Hepatic stellate cell (primary cell): ENCODE data around the gene AKAP6.

Experiments
- DNase-seq: peaks from one replicate; pipeline ENCODE4 v3.0.0; 2011; ENCODE audit warnings: low spot score

AKAP6 gene

GRCh38 chr14:32588448-32589320 lies 259.6 kb downstream of the AKAP6 start:
- peak; percentile 12 for DNase-seq

- no peak for DNase-seq
These were observed 261.1 kb downstream of the AKAP6 start for GRCh38 chr14:32590157-32590556.

GRCh38 chr14:32593290-32593942 lies 264.3 kb downstream of the AKAP6 start:
- peak; percentile 50 for DNase-seq

GRCh38 chr14:32594766-32595165 lies 265.7 kb downstream of the AKAP6 start:
- DNase-seq: peak; percentile 25

- no peak for DNase-seq
These were observed 266.4 kb downstream of the AKAP6 start for GRCh38 chr14:32595497-32595896.

GRCh38 chr14:32596390-32596789 lies 267.3 kb downstream of the AKAP6 start:
- no peak for DNase-seq

- DNase-seq: no peak
These were observed 268.7 kb downstream of the AKAP6 start for GRCh38 chr14:32597771-32598170.

- no peak for DNase-seq
These were observed 272.0 kb downstream of the AKAP6 start for GRCh38 chr14:32601069-32601468.

GRCh38 chr14:32601906-32602305 lies 272.8 kb downstream of the AKAP6 start:
- DNase-seq: no peak

GRCh38 chr14:32602699-32603098 lies 273.6 kb downstream of the AKAP6 start:
- no peak for DNase-seq

GRCh38 chr14:32603992-32604565 lies 275.0 kb downstream of the AKAP6 start:
- DNase-seq: no peak

- no peak for DNase-seq
These were observed 277.2 kb downstream of the AKAP6 start for GRCh38 chr14:32606301-32606700.

GRCh38 chr14:32607399-32607798 lies 278.3 kb downstream of the AKAP6 start:
- DNase-seq: no peak

- no peak for DNase-seq
These were observed 279.8 kb downstream of the AKAP6 start for GRCh38 chr14:32608857-32609256.

GRCh38 chr14:32609388-32609787 lies 280.3 kb downstream of the AKAP6 start:
- DNase-seq: no peak

GRCh38 chr14:32611752-32612151 lies 282.7 kb downstream of the AKAP6 start:
- DNase-seq: peak; percentile 47

- no peak for DNase-seq
These were observed 289.9 kb downstream of the AKAP6 start for GRCh38 chr14:32618991-32619390.

GRCh38 chr14:32620303-32620702 lies 291.2 kb downstream of the AKAP6 start:
- DNase-seq: no peak

GRCh38 chr14:32620724-32621123 lies 291.6 kb downstream of the AKAP6 start:
- no peak for DNase-seq

GRCh38 chr14:32621585-32621984 lies 292.5 kb downstream of the AKAP6 start:
- DNase-seq: no peak

GRCh38 chr14:32622742-32623141 lies 293.6 kb downstream of the AKAP6 start:
- no peak for DNase-seq

- peak; percentile 5 for DNase-seq
These were observed 294.4 kb downstream of the AKAP6 start for GRCh38 chr14:32623300-32624093.
